ENCODE results near the gene SLC8A3.

Gene SLC8A3

DNA sequence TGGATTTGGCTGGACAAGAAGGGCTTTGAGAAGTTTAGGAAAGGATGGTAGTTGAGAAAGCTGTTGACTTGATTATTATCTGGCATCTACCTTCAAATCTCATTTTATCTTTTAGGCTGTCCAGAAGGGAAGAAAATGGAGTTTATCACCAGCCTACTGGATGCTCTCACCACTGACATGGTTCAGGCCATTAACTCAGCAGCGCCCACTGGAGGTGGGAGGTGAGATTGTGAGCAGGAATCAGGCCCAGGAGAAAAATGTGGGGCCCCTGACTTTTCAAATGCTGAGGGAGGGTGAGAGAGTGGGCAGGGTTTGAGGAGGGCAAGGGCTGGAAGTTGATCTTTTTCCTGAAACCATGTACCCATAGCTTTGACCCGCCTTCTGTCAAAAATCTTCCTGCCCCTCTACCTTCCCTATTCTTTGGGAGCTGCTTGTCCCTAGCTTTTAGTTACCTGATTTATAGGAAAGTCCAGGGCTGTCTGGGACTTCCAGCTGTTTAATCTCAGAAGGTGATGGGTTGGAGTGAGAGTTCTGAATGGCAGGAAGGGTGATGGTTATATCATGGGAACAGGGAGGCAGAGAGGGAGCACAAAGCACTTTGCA is 175.4 kb downstream of the SLC8A3 start:
- H3K4me3 ChIP-seq (ENCODE audit: low read depth, low read length) = no peak overlapping the region

DNA sequence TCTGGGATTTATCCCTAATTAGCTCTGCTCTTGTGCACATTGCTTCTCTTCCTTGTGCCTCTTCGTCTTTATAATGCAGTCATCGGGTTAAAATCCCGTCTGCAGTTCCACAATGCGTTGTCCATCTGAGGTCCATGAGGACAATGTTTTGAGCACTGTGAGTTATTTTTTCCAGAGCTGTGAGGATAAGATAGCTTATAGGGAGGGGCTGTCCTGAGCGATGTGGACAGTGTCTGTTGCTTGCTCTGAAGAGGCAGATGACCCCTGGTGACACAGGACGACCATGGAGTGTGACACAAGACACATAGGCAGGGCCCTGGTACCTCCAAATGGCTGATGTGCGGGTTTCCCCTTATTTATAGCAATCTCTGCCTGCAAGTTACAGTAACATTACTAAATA is 177.0 kb downstream of the SLC8A3 start:
- H3K4me3 ChIP-seq (ENCODE audit: low read depth, low read length) = no peak overlapping the region
- TF ChIP-seq, protein P1, sequence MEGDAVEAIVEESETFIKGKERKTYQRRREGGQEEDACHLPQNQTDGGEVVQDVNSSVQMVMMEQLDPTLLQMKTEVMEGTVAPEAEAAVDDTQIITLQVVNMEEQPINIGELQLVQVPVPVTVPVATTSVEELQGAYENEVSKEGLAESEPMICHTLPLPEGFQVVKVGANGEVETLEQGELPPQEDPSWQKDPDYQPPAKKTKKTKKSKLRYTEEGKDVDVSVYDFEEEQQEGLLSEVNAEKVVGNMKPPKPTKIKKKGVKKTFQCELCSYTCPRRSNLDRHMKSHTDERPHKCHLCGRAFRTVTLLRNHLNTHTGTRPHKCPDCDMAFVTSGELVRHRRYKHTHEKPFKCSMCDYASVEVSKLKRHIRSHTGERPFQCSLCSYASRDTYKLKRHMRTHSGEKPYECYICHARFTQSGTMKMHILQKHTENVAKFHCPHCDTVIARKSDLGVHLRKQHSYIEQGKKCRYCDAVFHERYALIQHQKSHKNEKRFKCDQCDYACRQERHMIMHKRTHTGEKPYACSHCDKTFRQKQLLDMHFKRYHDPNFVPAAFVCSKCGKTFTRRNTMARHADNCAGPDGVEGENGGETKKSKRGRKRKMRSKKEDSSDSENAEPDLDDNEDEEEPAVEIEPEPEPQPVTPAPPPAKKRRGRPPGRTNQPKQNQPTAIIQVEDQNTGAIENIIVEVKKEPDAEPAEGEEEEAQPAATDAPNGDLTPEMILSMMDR (IDR thresholded peaks at IDR 0.05; ENCODE audit: borderline replicate concordance, insufficient read depth, low read depth, low read length) = no peak

More for the DNA sequence above, 175.4 kb downstream of the SLC8A3 start:
- TF ChIP-seq, protein P1 (IDR thresholded peaks at IDR 0.05; ENCODE audit: borderline replicate concordance, insufficient read depth, low read depth, low read length) = peak; percentile 91

DNA sequence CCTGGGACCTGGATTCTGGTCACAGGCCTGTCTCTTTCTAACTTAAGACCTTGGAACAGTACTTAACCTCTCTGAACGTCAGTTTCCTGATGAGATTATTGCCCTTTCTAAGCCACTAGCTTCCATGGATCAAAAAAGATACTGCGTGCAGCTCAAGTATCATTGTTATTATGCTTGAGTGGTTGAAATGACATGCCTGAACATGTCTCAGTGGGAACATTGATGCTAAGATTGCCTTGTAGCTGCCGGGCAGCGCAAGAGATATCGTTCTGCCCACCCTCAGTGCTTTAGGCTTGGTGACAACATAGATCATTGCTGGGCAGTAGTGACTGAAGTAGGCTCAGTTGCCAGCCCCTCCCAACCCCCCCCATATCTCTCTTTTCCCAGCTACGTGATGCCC is 177.7 kb downstream of the SLC8A3 start:
- TF ChIP-seq, protein P1 (IDR thresholded peaks at IDR 0.05; ENCODE audit: borderline replicate concordance, insufficient read depth, low read depth, low read length) = no peak
- no peak overlapping the region for H3K4me3 ChIP-seq (ENCODE audit: low read depth, low read length)

DNA sequence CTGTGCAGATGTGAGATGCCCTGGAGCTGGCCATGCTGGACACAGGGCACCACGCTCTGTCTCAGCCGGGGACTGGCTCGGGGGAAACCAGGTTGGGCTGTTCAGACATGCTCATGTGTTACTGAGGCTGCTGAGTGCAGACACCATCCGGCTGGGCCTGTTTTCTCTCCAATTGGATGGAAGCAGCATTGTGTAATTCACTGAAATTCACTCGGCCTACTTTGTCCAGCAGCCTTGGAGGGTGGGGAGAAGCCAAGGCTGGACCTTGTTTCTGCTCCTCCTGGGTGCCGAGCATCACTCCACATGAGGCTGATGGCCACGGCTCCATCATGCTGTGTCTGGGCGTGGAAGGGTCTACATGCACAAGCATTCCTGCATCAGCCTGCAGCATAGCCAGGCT is 178.8 kb downstream of the SLC8A3 start:
- no peak overlapping the region for H3K4me3 ChIP-seq (ENCODE audit: low read depth, low read length)
- TF ChIP-seq, protein P1 (IDR thresholded peaks at IDR 0.05; ENCODE audit: borderline replicate concordance, insufficient read depth, low read depth, low read length) = no peak

DNA sequence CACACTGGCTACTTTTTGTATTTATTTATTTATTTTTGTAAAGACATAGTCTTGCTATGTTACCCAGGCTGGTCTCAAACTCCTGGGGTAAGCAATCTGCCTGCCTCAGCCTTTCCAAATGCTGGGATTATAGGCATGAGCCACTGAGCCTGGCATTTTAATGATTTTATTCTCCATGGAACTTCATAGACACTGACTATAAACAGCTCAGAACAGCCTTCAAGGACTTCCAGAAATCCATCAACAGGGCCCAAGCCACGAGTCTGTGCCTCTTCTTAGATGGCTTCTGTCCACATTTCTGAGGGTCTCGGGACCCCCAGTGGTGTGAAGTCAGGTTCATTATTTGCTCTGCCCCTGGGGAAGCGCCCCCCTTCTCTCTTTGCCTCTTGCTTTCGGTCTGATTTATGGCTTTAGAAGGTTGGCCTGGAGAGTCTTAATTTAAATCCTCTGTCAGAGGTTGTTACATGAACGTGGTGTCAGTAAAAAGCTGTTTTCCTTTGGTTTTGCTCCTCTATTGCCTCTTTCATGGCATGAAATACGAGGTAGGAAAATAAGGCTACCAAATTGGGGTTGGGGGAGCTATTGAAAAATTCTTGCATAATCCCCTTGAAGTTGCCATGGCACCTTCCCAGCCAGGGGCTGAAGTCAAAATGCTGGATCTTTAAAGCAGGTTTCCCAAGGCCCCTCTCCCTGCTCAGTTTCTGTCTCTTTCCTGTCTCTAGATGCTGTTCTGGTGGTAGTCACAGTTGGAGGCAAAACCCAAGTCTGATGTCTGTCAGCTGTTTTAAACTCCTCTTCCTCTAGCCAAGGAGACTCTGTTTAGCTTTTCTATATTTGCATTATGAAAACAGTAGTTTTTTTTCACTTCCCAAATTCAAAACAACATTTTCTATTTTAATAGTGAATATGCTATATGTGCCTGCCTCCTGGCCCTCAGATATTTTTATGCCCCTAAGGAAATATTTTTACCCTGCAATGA is 180.2 kb downstream of the SLC8A3 start:
- no peak overlapping the region for H3K4me3 ChIP-seq (ENCODE audit: low read depth, low read length)
- TF ChIP-seq, protein P1 (IDR thresholded peaks at IDR 0.05; ENCODE audit: borderline replicate concordance, insufficient read depth, low read depth, low read length) = no peak

DNA sequence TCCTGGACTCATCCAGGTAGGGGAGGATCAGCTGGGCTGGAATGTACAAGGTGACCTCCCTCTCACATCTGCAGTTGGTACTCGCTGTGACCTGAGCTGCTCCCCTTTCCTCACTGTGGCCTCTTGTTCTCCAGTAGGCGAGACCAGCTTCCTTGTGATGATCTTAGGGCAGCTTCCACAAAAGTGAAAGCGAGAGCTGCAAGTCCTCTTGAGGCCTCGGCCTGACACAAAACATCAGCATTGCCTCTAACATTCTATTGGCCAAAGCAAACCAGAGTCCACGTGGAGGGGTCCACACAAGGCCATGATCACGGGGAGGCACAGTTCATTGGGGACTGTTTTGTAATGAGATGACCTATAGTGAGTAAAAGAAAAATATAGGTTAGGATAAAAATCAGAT is 182.1 kb downstream of the SLC8A3 start:
- TF ChIP-seq, protein P1 (IDR thresholded peaks at IDR 0.05; ENCODE audit: borderline replicate concordance, insufficient read depth, low read depth, low read length) = no peak
- no peak overlapping the region for H3K4me3 ChIP-seq (ENCODE audit: low read depth, low read length)

All from GM12875 (cell line).